H1 (cell line): ENCODE data around the gene TMEM271. TPM values are rescaled to one million over a fixed set of nuclear protein-coding genes. Genes with fewer than 3 reads are reported as not detected.

Experiments used
- CTCF ChIA-PET: fragments of 300-600 bp; sonication (Branson Sonifier 250); formaldehyde crosslinking; loops from one replicate; lab custom pipeline; 2021; ENCODE audit not compliant: partially characterized antibody; lab: Charles Lee
- POLR2A ChIA-PET: fragments of 300-600 bp; sonication (Branson Sonifier 250); formaldehyde crosslinking; loops from one replicate; lab custom pipeline; 2021; ENCODE audit warnings: inconsistent platforms; ENCODE audit not compliant: partially characterized antibody; lab: Charles Lee
- DNase-seq, 2 experiments: peaks; one replicate each; pipeline versions ENCODE4 v3.0.0 to v3.0.0-alpha.2; 2010 to 2022; ENCODE audit warnings: low spot score in 2 of 2, low read depth in 1 of 2, mixed read lengths in 1 of 2
- FAIRE-seq: peaks from 2 replicates; lab custom pipeline; 2011; peaks lifted over from hg19 to GRCh38; lab: Jason Lieb, UNC
- H2AFZ ChIP-seq: 2 replicates; pipeline ENCODE4 v1.8.1; 2012; ENCODE audit warnings: low read length, inconsistent platforms
- H2AK5ac ChIP-seq: 2 replicates; pipeline ENCODE4 v1.6.1; 2013; ENCODE audit warnings: low read depth, low read length
- H2BK120ac ChIP-seq: replicated peaks from 2 replicates; pipeline ENCODE3; 2013; ENCODE audit warnings: low read depth, low read length, inconsistent platforms
- H2BK12ac ChIP-seq: 2 replicates; pipeline ENCODE4 v1.6.1; 2013; ENCODE audit warnings: low read depth, low read length
- H2BK15ac ChIP-seq: 2 replicates; pipeline ENCODE4 v1.6.1; 2013; ENCODE audit warnings: low read length
- H2BK20ac ChIP-seq: 2 replicates; pipeline ENCODE4 v1.6.1; 2013; ENCODE audit warnings: low read length
- H2BK5ac ChIP-seq: 2 replicates; pipeline ENCODE4 v1.6.1; 2013; ENCODE audit warnings: low read depth, low read length
- H3K14ac ChIP-seq: 2 replicates; pipeline ENCODE4 v1.6.1; 2013; ENCODE audit warnings: inconsistent platforms; ENCODE audit not compliant: insufficient read length
- H3K18ac ChIP-seq: 2 replicates; pipeline ENCODE4 v1.6.1; 2013; ENCODE audit warnings: low read length; ENCODE audit errors: extremely low read depth
- H3K23ac ChIP-seq: 2 replicates; pipeline ENCODE4 v1.6.1; 2013; ENCODE audit warnings: inconsistent platforms; ENCODE audit not compliant: insufficient read length
- H3K23me2 ChIP-seq: 2 replicates; pipeline ENCODE4 v1.6.1; 2013; ENCODE audit warnings: low read depth, low read length
- H3K27ac ChIP-seq: 2 replicates; pipeline ENCODE4 v1.6.1; 2011; ENCODE audit warnings: low read depth, low read length, inconsistent platforms
- H3K27me3 ChIP-seq, 4 experiments: replicated peaks in 1 of 4; 1 replicate in 1 of 4; 2 replicates in 3 of 4; pipeline versions ENCODE4 v1.6.1 to v1.8.1; 2011 to 2013; ENCODE audit warnings: low read length in 3 of 4, mild to moderate bottlenecking in 3 of 4, inconsistent platforms in 2 of 4, mixed read lengths in 2 of 4, moderate library complexity in 1 of 4; ENCODE audit not compliant: control insufficient read depth in 3 of 4, insufficient read depth in 3 of 4; ENCODE audit errors: extremely low read depth in 1 of 4
- H3K36me3 ChIP-seq, 4 experiments: 2 replicates each; pipeline versions ENCODE4 v1.6.1 to v1.8.1; 2011 to 2013; ENCODE audit warnings: mild to moderate bottlenecking in 4 of 4, low read length in 3 of 4, moderate library complexity in 2 of 4, control low read depth in 1 of 4, inconsistent platforms in 1 of 4; ENCODE audit not compliant: insufficient read depth in 4 of 4, control insufficient read depth in 2 of 4
- H3K4ac ChIP-seq: replicated peaks from 2 replicates; pipeline ENCODE3; 2013; ENCODE audit warnings: low read length, low read depth, mixed read lengths, inconsistent platforms; ENCODE audit not compliant: insufficient read length
- H3K4me1 ChIP-seq, 4 experiments: replicated peaks in 1 of 4; 1 replicate in 1 of 4; 2 replicates in 3 of 4; pipeline versions ENCODE4 v1.6.1 to v1.8.1; 2011 to 2013; ENCODE audit warnings: low read length in 3 of 4, inconsistent platforms in 2 of 4, mixed read lengths in 1 of 4; ENCODE audit not compliant: insufficient read depth in 4 of 4, control insufficient read depth in 3 of 4
- H3K4me2 ChIP-seq, 2 experiments: 2 replicates each; pipeline versions ENCODE4 v1.6.1 to v1.8.1; 2011 to 2013; ENCODE audit warnings: low read depth in 2 of 2, low read length in 2 of 2, control low read depth in 1 of 2, inconsistent platforms in 1 of 2, mild to moderate bottlenecking in 1 of 2; ENCODE audit not compliant: insufficient read depth in 1 of 2
- H3K4me3 ChIP-seq, 4 experiments: fragments of 200-600, 300-600 bp in 1 of 4; sonication (generic), shearing (Covaris generic), sonication (Bioruptor Twin) in 1 of 4; 2 replicates each; pipeline versions ENCODE4 v1.5.1 to v1.8.1; 2011 to 2016; ENCODE audit warnings: low read length in 4 of 4, low read depth in 3 of 4, control low read depth in 2 of 4, inconsistent platforms in 2 of 4, mild to moderate bottlenecking in 2 of 4, mixed read lengths in 1 of 4, moderate library complexity in 1 of 4; ENCODE audit not compliant: insufficient read depth in 2 of 4; ENCODE audit errors: extremely low read depth in 1 of 4
- H3K56ac ChIP-seq: replicated peaks from 2 replicates; pipeline ENCODE3; 2013; ENCODE audit warnings: low read depth, mild to moderate bottlenecking, mixed read lengths, low read length, inconsistent platforms; ENCODE audit not compliant: insufficient read length
- H3K79me1 ChIP-seq: 2 replicates; pipeline ENCODE4 v1.6.1; 2013; ENCODE audit warnings: low read depth, low read length, control low read depth
- H3K79me2 ChIP-seq, 2 experiments: 2 replicates each; pipeline versions ENCODE4 v1.6.1 to v1.8.1; 2012 to 2013; ENCODE audit warnings: low read length in 2 of 2, mild to moderate bottlenecking in 2 of 2, inconsistent platforms in 1 of 2; ENCODE audit not compliant: insufficient read depth in 2 of 2, control insufficient read depth in 1 of 2
- H3K9ac ChIP-seq, 4 experiments: replicated peaks in 1 of 4; 1 replicate in 1 of 4; 2 replicates in 3 of 4; pipeline versions ENCODE4 v1.6.1 to v1.8.1; 2011 to 2013; ENCODE audit warnings: low read depth in 3 of 4, low read length in 3 of 4, control low read depth in 2 of 4, mild to moderate bottlenecking in 2 of 4, moderate library complexity in 2 of 4, inconsistent platforms in 1 of 4; ENCODE audit errors: extremely low read depth in 1 of 4
- H3K9me3 ChIP-seq, 2 experiments: 2 replicates each; pipeline versions ENCODE4 v1.6.1 to v1.8.1; 2012 to 2013; ENCODE audit warnings: mild to moderate bottlenecking in 2 of 2, moderate library complexity in 2 of 2, control low read depth in 1 of 2, inconsistent platforms in 1 of 2, low read depth in 1 of 2, low read length in 1 of 2, mixed read lengths in 1 of 2; ENCODE audit not compliant: insufficient read depth in 2 of 2
- H4K20me1 ChIP-seq, 2 experiments: replicated peaks in 1 of 2; 2 replicates each; pipeline versions ENCODE3 to v1.8.1; 2011 to 2013; ENCODE audit warnings: inconsistent platforms in 2 of 2, low read length in 2 of 2, mild to moderate bottlenecking in 1 of 2; ENCODE audit not compliant: insufficient read depth in 2 of 2, control insufficient read depth in 1 of 2
- H4K5ac ChIP-seq: 2 replicates; pipeline ENCODE4 v1.6.1; 2013; ENCODE audit warnings: low read length, low read depth, mixed read lengths, inconsistent platforms; ENCODE audit not compliant: insufficient read length
- H4K8ac ChIP-seq: 2 replicates; pipeline ENCODE4 v1.8.0; 2013; ENCODE audit warnings: mild to moderate bottlenecking, moderate library complexity, low read length, inconsistent platforms; ENCODE audit not compliant: insufficient read depth; ENCODE audit errors: extremely low read depth
- H4K91ac ChIP-seq: replicated peaks from 2 replicates; pipeline ENCODE3; 2013; ENCODE audit warnings: low read length, mixed read lengths, inconsistent platforms; ENCODE audit not compliant: insufficient read length
- ASH2L ChIP-seq: fragments of 200-600, 300-600 bp; sonication (generic); IDR thresholded peaks from one replicate; pipeline ENCODE4 v1.7.1; 2017; ENCODE audit warnings: low read length
- CBX5 ChIP-seq: fragments of 300-800, 300-1000 bp; sonication (generic); IDR thresholded peaks from 2 replicates; pipeline ENCODE4 v1.7.1; 2016; ENCODE audit warnings: antibody characterized with exemption, low read length, low read depth
- GTF2F1 ChIP-seq: IDR thresholded peaks from 2 replicates; pipeline ENCODE4 v1.6.1; 2012; ENCODE audit warnings: low read depth, low read length, improper control_type of control experiment, borderline replicate concordance
- KDM5A ChIP-seq: fragments of 200-600 bp; IDR thresholded peaks from 2 replicates; pipeline ENCODE4 v1.7.1; 2012; ENCODE audit warnings: mild to moderate bottlenecking, low read length, inconsistent platforms, mixed read lengths
- NRF1 ChIP-seq: IDR thresholded peaks from 2 replicates; pipeline ENCODE4 v1.6.1; 2011; ENCODE audit warnings: mild to moderate bottlenecking, low read depth, low read length, improper control_type of control experiment
- POU5F1 ChIP-seq: IDR thresholded peaks from 2 replicates; pipeline ENCODE4 v1.6.1; 2011; ENCODE audit warnings: low read depth, mild to moderate bottlenecking, low read length, moderate library complexity
- SIN3A ChIP-seq, 2 experiments: IDR thresholded peaks in 1 of 2; conservative IDR thresholded peaks in 1 of 2; 2 replicates each; pipeline ENCODE4 v1.6.1; 2011 to 2012; ENCODE audit warnings: low read length in 2 of 2, improper control_type of control experiment in 1 of 2, low read depth in 1 of 2, mild to moderate bottlenecking in 1 of 2
- SP1 ChIP-seq: IDR thresholded peaks from 2 replicates; pipeline ENCODE4 v1.6.1; 2011; ENCODE audit warnings: low read depth, low read length
- SP2 ChIP-seq: IDR thresholded peaks from 2 replicates; pipeline ENCODE4 v1.6.1; 2012; ENCODE audit warnings: mild to moderate bottlenecking, low read length, inconsistent platforms
- SUZ12 ChIP-seq: fragments of 200-600 bp; sonication (generic); IDR thresholded peaks from 2 replicates; pipeline ENCODE4 v1.6.1; 2012; ENCODE audit warnings: mild to moderate bottlenecking, inconsistent platforms, low read length, moderate library complexity, mixed read lengths
- TAF1 ChIP-seq: IDR thresholded peaks from 2 replicates; pipeline ENCODE4 v1.6.1; 2011; ENCODE audit warnings: mild to moderate bottlenecking, low read depth, low read length
- TAF7 ChIP-seq: optimal IDR thresholded peaks from 2 replicates; pipeline ENCODE3; 2011; ENCODE audit warnings: low read depth, mild to moderate bottlenecking, inconsistent platforms, low read length, moderate library complexity, borderline replicate concordance
- TBP ChIP-seq: IDR thresholded peaks from 2 replicates; pipeline ENCODE4 v1.6.1; 2011; ENCODE audit warnings: low read depth, low read length, improper control_type of control experiment
- TEAD4 ChIP-seq: IDR thresholded peaks from 2 replicates; pipeline ENCODE4 v1.6.1; 2012; ENCODE audit warnings: low read depth, low read length, inconsistent platforms, mixed read lengths
- WGBS, 2 experiments: shearing (Covaris generic) in 1 of 2; methylation state at CpG; one replicate each; pipeline versions ENCODE4 v1.1.6 to v1.1.7; 2013 to 2015; ENCODE audit warnings: low lambda C conversion rate in 2 of 2, mixed read lengths in 2 of 2, inconsistent platforms in 1 of 2, low coverage in 1 of 2, missing lambda C conversion rate in 1 of 2; ENCODE audit not compliant: insufficient replicate concordance in 2 of 2, insufficient coverage in 1 of 2, insufficient read length in 1 of 2; ENCODE audit errors: extremely low coverage in 1 of 2, missing lambda C conversion rate in 1 of 2; 5-methylcytosine and 5-hydroxymethylcytosine counted together
- polyA plus RNA-seq, 7 experiments: library from polyadenylated mRNA; depleted of rRNA in 3 of 7; stranded (reverse) in 5 of 7; unstranded in 2 of 7; fragments of >200 nt in 5 of 7; fragments of 200-250 nt in 2 of 7; gene quantifications; 1 replicate in 5 of 7; 2 replicates in 1 of 7; 4 replicates in 1 of 7; pipeline versions ENCODE4 v1.2.1 to v1.2.3, GENCODE V29; 2011 to 2013; ENCODE audit warnings: missing spikeins in 2 of 7, mixed read lengths in 2 of 7
- total RNA-seq: library from RNA; stranded (reverse); fragmentation: NEBNext Ultra II Directional; extraction: Animal tissue kit (Norgen Biotek cat#: 25700); gene quantifications from 2 replicates; pipeline ENCODE4 v1.2.1, GENCODE V29; 2021

The TMEM271 gene
- total and polyA plus RNA-seq, 2 of the 8 experiments (the other 6 are each of a cell fraction or from before 2014, with no cell fraction given), result 0.08 to 0.35 TPM

DNA sequence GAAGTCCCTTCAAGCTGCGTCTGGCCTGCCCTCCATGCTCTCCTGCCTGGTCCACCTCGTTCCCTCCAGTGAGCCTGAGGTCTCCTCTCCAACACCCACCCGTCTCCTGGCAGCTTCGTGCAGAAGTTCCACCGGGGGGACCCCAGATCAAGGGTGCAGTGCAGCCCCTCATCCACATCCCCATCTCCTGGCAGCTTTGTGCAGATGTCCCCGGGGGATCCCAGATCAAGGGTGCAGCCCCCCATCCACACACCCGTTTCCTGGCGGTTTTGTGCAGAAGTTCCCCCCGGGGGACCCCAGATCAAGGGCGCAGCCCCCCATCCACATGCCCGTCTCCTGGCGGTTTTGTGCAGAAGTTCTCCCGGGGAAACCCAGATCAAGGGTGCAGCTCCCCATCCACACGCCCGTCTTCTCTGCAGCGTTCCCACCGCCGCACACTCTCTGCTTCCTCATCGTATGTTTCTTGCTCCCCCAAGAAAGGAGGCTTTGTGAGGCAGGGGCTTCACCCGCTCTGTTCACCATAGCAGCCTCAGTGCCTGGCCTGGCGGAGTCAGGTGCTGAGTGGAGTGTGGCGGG is 41.4 kb downstream of the TMEM271 start:
- Histone ChIP-seq H3K9ac (no peak overlapping the region), H2BK5ac (no peak overlapping the region), H3K14ac (no peak overlapping the region), H3K4me1 (no peaks in the 10 kb centered on the region), H3K79me1 (no peaks in the 10 kb centered on the region; the same call in 1 of the 2 replicates), H2BK15ac (no peak overlapping the region), H3K9me3 (no peaks in the 10 kb centered on the region), H4K91ac (no peak overlapping the region), H3K4me3 (no peak overlapping the region), H3K27ac (no peak overlapping the region), H2AK5ac (no peak overlapping the region), H4K5ac (no peak overlapping the region), H3K56ac (no peak overlapping the region), H3K79me2 (no peaks in the 10 kb centered on the region), H3K4me2 (no peak overlapping the region), H3K36me3 (peaks cover 4 to 30% (median 16%) of the 10 kb centered on the region in 4 experiments; a peak in 5 of 8 replicates), H2AFZ (no peak overlapping the region), H2BK20ac (no peak overlapping the region), H3K18ac (no peak overlapping the region), H3K23ac (no peak overlapping the region), H2BK12ac (no peak overlapping the region), H2BK120ac (no peak overlapping the region), H4K20me1 (peaks cover 5 to 16% of the 10 kb centered on the region in 2 experiments), H3K4ac (no peak overlapping the region), H3K27me3 (no peaks in the 10 kb centered on the region), H3K23me2 (no peaks in the 10 kb centered on the region), H4K8ac (no peak overlapping the region)
- WGBS, 2 experiments, result 93% methylated on average over 19 of the region's 22 CpGs; no CpG with 5 or more reads in 1 of the 2 experiments
- ChIA-PET CTCF (interaction anchor here (1.6 kb wide), 1 partner anchor 10 kb away, joined by 3 read pairs; no protein-coding TSS in a partner anchor), POLR2A (interaction anchor here (0.6 to 1.3 kb wide), 3 partner anchors 13 to 137 kb away, joined by 3 to 4 read pairs (median 3); no protein-coding TSS in a partner anchor)
- DNase-seq, result no peak
- FAIRE-seq, result no peak
- no peak for TF ChIP-seq SIN3A (conservative IDR thresholded peaks at IDR 0.05 in 1 of 2, IDR thresholded peaks at IDR 0.05 in 1 of 2; ENCODE audit: low read depth in 1 of 2, low read length in 2 of 2)
- no peak for TF ChIP-seq TAF1
- no peak for TF ChIP-seq SP2
- no peak for TF ChIP-seq POU5F1
- TF ChIP-seq TEAD4, result no peak
- TF ChIP-seq NRF1, result no peak
- no peak for TF ChIP-seq TBP
- TF ChIP-seq ASH2L, result no peak
- no peak for TF ChIP-seq GTF2F1
- TF ChIP-seq CBX5, result no peak
- TF ChIP-seq KDM5A, result no peak
- no peak for TF ChIP-seq SP1
- no peak for TF ChIP-seq SUZ12
- no peak for TF ChIP-seq TAF7
